ENCODE measurements around the gene CCT6A.
"Not testable (repeated sequence)": the region's sequence is repeated elsewhere in the genome, so short reads cannot be mapped to it uniquely, and the experiment has no call there.

Gene CCT6A

DNA sequence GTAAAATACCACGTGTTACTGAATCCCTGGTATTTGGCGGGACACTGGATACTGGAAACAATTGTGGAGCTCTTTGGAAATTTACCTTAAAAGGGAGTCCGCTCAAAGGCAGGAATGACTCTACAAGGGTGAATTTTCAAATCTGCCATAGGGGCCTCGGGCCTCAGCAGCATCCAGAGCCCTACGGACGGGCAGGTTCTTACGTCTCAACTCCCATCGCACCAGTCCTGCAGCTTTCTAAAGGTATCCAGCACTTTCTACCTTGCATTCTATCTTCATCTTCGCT, 569 bp upstream of the CCT6A start:
- no peak for DNase-seq (ENCODE audit: low spot score)

GRCh38 chr7:56053379-56053778, 1.8 kb downstream of the CCT6A start:
- DNase-seq (ENCODE audit: low spot score), result no peak

DNA sequence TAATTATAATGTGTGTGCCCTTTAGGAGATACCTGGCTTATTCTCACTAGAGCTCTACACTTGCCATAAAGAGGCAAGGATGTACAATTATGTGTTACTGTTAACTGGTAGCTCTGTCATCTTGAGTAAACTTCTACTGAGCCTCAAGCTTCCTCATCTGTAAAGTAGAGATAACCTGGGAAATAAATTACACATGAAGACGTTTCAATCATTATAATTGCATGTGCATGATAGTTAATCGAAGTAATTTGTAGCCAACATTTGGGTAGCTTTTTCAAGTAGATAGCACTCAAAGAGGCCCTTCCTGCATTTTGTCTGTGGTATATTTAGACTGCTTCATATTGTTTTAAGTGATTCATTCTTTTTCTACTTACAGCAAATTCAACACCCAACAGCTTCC, 2.4 kb downstream of the CCT6A start:
- DNase-seq (ENCODE audit: low spot score), result no peak

- DNase-seq (ENCODE audit: low spot score), result no peak
These were observed 10.8 kb downstream of the CCT6A start for GRCh38 chr7:56062382-56062781.

- no peak for DNase-seq (ENCODE audit: low spot score)
These were observed 11.9 kb downstream of the CCT6A start for GRCh38 chr7:56063500-56063881.

- peak; percentile 98 for DNase-seq (ENCODE audit: low spot score)
These were observed 12.5 kb downstream of the CCT6A start, which contains the start of gene SUMF2 for GRCh38 chr7:56063882-56064625. Gene SUMF2, plus strand, starts transcription at chr7:56064286. Its CDS starts 26 bp downstream, at chr7:56064312.

DNA sequence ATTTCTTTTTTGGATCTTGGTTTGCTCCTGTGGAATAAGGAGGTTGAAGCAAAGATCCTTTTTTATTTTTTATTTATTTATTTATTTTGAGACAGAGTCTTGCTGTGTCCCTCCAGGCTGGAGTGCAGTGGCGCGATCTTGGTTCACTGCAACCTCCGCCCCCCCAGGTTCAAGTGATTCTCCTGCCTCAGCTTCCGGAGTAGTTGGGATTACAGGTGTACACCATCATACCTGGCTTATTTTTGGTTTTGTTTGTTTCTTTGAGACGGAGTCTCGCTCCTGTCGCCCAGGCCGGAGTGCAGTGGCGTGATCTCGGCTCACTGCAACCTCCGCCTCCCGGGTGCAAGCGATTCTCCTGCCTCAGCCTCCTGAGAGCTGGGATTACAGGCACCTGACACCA, 14.8 kb downstream of the CCT6A start:
- DNase-seq (ENCODE audit: low spot score), result not testable (repeated sequence)

DNA sequence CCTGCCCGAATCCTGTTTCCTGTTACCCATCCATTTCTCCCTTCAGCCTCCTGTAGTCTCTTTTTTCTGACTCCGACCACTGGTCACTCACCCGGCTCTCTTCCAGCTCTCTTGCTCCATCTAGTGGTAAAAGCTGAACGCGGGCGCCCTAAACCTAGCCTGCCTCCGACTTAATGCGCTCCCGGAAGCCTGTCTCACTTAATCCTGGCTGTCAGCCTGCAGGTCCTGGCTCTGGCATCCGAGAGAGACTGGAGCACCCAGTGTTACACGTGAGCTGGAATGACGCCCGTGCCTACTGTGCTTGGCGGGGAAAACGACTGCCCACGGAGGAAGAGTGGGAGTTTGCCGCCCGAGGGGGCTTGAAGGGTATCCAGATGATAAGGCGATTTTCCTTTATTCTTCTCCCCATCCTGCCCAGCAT, 22.8 kb downstream of the CCT6A start:
- DNase-seq (ENCODE audit: low spot score), result peak; percentile 82

GRCh38 chr7:56077681-56078080, 26.1 kb downstream of the CCT6A start:
- DNase-seq (ENCODE audit: low spot score), result no peak

DNA sequence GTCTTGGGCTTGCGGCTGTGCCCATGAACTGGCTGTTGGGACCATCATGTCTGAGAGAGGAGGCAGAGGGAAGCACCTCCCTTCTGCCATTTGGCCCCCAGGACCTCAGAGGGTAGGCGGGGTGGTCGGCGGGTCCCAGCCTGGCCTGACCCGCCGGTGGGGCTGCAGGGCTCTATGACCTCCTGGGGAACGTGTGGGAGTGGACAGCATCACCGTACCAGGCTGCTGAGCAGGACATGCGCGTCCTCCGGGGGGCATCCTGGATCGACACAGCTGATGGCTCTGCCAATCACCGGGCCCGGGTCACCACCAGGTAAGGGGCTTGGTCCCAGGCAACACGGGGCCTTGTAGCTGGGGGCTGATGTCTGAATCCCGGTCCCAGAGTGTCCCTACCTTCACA, 26.6 kb downstream of the CCT6A start:
- DNase-seq (ENCODE audit: low spot score), result no peak

- DNase-seq (ENCODE audit: low spot score), result no peak
These were observed 28.1 kb downstream of the CCT6A start for GRCh38 chr7:56079450-56080185.

DNA sequence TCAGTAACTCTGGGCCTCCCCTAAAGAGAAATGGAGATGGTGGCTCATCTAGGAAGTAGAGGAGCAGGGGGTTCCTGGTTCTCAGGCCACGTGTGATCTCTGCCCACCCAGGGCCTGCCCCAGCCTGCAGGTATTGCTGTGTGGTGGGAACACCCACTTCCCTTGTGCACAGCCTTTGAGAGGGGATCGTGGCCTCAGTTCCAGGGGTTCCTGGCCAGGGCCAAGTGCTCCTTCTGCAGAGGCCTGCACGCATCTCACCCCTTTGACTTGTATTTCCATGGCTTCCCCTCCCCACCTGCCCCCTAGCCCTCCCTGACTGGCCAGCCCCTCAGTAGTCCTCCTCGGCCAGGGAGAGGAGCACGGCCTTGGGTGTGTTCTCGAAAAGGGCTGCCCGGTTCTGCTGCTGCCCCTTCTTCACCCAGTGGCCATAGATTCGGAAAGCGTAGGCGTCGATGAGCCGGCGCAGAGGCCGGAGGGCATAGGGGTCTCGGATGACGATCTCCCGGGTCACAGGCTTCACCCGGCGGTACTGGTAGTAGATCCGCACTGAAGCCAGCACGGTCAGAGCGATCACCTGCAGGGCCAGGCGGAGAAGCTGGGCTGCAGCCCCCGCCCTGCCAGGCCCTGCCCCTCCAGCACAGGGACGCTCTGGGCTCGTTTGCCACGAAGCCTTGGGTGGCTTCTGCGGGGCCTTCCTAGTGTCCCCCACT, 29.3 kb downstream of the CCT6A start:
- DNase-seq (ENCODE audit: low spot score), result not testable (repeated sequence)

DNA sequence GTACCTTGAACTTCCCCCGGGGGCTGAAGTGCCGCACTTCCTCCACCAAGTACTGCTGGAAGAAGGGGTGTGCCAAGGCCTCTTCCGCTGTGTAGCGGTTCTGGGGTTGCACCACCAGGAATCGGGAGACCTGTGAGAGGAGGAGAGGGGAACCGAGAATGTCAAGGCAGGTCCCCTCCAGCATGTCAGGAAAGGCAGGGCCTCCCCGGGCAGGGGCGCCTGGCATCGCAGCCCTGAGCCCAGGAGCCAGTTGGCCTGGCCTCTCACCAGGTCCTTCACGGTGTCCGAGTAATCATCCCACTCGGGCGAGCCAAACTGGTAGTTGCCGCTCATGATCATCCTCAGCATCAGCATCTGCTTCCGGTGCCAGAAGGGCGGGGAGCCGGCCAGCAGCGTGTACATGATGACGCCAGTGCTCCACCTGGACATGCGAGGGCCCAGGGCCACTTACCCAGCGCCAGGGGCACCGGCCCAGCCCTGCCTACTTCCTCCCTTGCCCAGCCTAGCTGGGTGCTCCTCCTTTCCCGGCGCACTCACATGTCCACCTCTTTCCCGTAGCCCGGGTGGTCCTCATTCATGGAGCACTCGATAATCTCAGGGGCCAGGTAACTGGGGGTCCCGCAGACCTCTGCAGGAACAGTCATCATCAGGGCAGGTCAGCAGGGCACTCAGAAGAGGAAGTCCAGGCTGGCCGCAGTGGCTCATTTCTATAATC, 30.2 kb downstream of the CCT6A start:
- DNase-seq (ENCODE audit: low spot score), result no peak

GRCh38 chr7:56083150-56083785, 31.7 kb downstream of the CCT6A start:
- no peak for DNase-seq (ENCODE audit: low spot score)

DNA sequence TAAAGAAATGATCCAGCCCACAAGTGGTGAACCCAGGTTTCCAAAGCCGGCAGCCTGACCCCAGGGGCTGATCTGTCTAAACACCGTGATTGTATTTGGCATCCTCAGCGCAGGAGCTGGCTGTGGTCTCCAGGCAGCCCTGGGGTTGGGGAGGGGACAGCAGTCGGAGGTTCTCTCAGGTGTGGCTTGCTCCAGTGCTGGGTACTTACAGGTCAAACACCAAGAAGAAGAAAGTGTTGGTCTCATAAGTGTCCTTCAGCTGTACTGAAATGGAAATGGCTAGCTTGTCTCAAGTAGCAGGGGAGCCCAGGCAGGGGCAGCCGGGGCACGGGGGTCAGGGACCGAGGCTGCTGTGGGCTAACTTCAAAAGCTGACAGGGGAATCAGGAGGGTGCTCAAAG, 35.2 kb downstream of the CCT6A start:
- DNase-seq (ENCODE audit: low spot score), result no peak

DNA sequence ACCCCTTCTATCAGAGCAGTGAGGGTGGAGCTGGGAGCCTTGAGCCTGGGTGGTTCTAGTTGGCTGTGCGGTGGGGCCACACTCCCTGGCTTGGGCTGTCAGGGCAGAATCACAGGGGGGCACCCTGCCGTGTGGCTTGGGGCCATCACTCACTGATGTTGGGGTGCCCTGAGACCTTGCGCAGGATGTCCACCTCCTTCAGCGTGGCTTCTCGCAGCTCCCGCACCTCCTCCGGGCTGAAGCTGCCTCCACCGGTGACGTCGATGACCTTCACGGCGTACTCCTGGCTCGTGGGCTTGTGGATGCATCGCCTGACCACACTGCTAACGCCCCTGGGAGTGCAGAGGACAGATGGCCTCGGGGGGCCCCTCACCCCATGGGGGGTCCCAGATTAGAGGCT, 35.9 kb downstream of the CCT6A start:
- DNase-seq (ENCODE audit: low spot score), result no peak

DNA sequence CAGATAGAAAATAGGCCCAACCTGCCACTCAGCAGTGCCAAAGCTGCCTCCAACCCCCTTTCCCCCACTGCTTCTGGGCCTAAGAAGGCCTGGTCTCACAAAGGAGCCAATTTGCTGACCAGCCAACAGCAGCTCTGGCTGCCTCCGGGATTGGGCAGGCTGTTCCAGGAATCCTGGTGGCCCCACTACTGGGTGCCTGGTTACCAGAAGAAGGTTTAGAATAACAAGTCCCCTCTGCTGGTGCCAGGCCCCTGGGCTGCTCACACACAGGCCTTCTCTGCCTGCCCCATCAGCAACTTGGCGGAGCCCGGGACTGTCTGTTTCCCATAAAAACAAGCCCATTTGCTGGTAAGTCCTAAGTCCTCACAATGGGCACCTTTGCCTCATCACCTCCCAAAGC, 40.0 kb downstream of the CCT6A start:
- DNase-seq (ENCODE audit: low spot score), result no peak

- not testable (repeated sequence) for DNase-seq (ENCODE audit: low spot score)
These were observed 40.8 kb downstream of the CCT6A start for GRCh38 chr7:56092388-56092787.

DNA sequence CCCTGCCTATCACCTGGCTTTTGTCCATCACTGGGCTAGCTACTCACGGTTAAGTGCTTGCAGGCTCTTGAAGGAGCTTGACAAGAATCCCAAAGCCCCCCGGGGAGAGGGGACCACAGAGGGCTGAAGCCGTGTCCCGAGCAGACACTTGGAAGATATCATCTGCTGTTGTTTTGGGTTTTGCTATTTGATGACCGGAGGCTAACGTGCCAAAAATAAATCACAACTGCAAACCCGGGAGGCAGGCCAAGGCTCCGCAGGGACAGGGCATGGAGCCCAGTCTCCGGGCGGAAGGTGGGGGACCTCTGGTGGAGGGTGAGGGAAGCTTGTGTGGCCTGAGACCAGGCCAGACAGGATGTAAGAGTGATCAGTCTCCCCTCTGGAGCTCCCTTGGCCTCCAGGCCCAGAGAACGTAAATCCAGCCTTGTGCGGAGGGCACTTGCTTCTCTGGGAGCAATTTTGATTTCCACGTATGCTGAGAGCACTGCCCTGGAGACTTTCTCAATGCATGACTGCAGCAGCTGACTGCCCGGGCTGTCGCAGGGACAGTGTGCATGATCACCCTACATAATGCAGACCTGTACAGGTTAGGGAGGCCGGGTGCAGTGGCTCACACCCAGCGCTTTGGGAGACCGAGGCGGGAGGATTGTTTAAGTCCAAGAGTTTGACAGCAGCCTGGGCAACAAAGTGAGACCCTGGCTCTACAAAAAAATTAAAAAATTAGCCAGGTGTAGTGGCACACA, 41.4 kb downstream of the CCT6A start, which contains the start of gene PHKG1:
TSS of gene PHKG1 (minus strand) at position 164 of the 743 bp plus-strand sequence. CDS start 4,011 bp downstream, outside the sequence.
- DNase-seq (ENCODE audit: low spot score), result peak; percentile 66

DNA sequence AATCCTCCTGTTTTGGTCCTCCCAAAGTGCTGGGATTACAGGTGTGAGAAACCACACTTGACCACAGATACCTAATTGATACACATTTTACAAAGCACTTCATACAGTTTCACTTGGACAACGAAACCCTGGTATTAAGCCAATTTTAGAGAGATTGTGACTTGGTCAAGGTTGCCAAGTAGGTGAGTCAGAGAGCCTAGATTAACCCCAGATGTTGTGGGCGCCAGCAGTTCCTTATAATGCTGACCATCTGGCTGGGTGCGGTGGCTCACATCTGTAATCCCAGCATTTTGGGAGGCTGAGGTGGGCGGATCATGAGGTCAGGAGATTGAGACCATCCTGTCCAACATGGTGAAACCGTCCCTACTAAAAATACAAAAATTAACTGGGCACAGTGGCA, 46.1 kb downstream of the CCT6A start:
- no peak for DNase-seq (ENCODE audit: low spot score)

Data from HuH-7.5 (cell line).